Nephron (organoid): ENCODE results near the gene GAST.

Experiments
- H3K27ac Mint-ChIP-seq, 3 experiments: 2 replicates each; pipeline ENCODE4 v1.8.0; 2020; ENCODE audit warnings: mixed read lengths in 3 of 3, mild to moderate bottlenecking in 2 of 3, moderate library complexity in 1 of 3
- H3K27me3 Mint-ChIP-seq: 2 replicates; pipeline ENCODE4 v1.8.0; 2021; ENCODE audit warnings: low read depth, mild to moderate bottlenecking, moderate library complexity, mixed read lengths
- H3K36me3 Mint-ChIP-seq: 2 replicates; pipeline ENCODE4 v1.8.0; 2020; ENCODE audit warnings: low read depth, mixed read lengths
- H3K4me1 Mint-ChIP-seq: 2 replicates; pipeline ENCODE4 v1.8.0; 2020; ENCODE audit warnings: mixed read lengths
- H3K4me3 Mint-ChIP-seq, 3 experiments: 2 replicates each; pipeline ENCODE4 v1.8.0; 2020; ENCODE audit warnings: mild to moderate bottlenecking in 3 of 3, mixed read lengths in 3 of 3, moderate library complexity in 2 of 3
- H3K9me3 Mint-ChIP-seq: 2 replicates; pipeline ENCODE4 v1.8.0; 2020; ENCODE audit warnings: mixed read lengths
- TF ChIP-seq, protein P1 (sequence below), 3 experiments: fragments of 200-600 bp; sonication (generic); IDR thresholded peaks; one replicate each; pipeline ENCODE4 v1.5.0; 2021; ENCODE audit warnings: antibody characterized with exemption in 3 of 3; ENCODE audit not compliant: unreplicated experiment in 3 of 3

The GAST gene

DNA sequence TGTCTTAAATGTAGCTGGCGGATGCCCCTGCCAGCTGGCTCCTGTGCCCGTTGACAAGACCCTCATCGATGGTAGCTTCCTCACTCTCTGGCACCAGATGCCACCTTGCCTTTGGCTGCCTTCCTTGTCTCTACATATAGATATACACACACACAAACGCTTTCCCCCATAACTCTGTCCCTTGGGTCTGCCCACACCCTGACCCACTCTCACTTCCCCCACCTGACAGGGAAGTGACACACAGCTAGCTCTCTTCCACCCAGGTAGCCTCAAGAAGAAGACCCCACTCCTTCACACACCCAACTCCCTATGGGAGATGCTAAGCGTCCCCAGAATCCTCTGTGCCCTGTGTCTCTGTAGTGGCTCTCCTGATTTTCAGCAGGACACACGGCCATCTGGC lies 48.7 kb downstream of the GAST start:
- H3K27ac Mint-ChIP-seq: no peak overlapping the region
- H3K27me3 Mint-ChIP-seq: no peaks in the 10 kb centered on the region
- TF ChIP-seq, protein P1, sequence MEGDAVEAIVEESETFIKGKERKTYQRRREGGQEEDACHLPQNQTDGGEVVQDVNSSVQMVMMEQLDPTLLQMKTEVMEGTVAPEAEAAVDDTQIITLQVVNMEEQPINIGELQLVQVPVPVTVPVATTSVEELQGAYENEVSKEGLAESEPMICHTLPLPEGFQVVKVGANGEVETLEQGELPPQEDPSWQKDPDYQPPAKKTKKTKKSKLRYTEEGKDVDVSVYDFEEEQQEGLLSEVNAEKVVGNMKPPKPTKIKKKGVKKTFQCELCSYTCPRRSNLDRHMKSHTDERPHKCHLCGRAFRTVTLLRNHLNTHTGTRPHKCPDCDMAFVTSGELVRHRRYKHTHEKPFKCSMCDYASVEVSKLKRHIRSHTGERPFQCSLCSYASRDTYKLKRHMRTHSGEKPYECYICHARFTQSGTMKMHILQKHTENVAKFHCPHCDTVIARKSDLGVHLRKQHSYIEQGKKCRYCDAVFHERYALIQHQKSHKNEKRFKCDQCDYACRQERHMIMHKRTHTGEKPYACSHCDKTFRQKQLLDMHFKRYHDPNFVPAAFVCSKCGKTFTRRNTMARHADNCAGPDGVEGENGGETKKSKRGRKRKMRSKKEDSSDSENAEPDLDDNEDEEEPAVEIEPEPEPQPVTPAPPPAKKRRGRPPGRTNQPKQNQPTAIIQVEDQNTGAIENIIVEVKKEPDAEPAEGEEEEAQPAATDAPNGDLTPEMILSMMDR (IDR thresholded peaks at IDR 0.05; ENCODE audit: unreplicated experiment in 3 of 3): no peak
- H3K4me1 Mint-ChIP-seq: no peaks in the 10 kb centered on the region
- H3K9me3 Mint-ChIP-seq: no peaks in the 10 kb centered on the region
- H3K36me3 Mint-ChIP-seq: peaks cover 76% of the 10 kb centered on the region
- no peak overlapping the region for H3K4me3 Mint-ChIP-seq

DNA sequence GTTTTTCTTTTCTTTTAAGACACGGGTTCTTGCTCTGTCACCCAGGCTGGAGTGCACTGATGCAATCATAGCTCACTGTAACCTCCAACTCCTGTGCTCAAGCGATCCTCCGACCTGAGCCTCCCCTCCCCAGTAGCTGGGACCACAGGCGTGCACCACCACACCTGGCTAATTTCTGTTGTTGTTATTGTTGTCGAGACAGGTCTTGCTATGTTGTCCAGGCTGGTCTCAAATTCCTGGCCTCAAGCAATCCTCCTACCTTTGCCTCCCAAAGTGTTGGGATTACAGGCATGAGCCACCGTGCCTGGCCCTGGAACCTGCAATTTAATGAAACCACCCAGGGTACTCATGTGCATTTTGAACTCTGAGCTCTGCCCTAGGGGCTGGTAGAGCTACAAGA lies 50.3 kb downstream of the GAST start:
- Mint-ChIP-seq H3K4me3 (no peak overlapping the region), H3K27me3 (no peaks in the 10 kb centered on the region), H3K4me1 (no peaks in the 10 kb centered on the region), H3K9me3 (no peaks in the 10 kb centered on the region), H3K27ac (no peak overlapping the region), H3K36me3 (peaks cover 76% of the 10 kb centered on the region)
- TF ChIP-seq, protein P1 (IDR thresholded peaks at IDR 0.05; ENCODE audit: unreplicated experiment in 3 of 3): no peak

DNA sequence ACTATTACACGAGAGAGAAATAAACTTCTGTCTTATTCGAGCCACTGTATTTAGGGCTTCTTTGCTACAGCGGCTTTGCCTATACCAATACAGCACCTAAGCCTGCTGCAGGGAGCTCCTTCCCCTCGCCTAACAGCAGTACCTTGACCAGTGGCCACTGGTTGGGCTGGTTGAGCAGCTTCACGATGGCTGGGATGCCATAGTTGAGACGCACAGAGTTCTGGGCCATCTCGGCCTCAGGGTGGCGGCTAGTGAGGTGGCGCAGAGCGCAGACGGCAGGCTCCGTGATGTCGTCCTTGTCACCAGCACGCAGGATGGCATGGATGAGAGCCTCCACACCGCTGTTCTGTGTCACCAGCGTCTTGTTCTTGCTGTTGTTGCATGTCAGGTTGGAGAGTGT lies 50.7 kb downstream of the GAST start:
- Mint-ChIP-seq H3K4me1 (no peaks in the 10 kb centered on the region), H3K27me3 (no peaks in the 10 kb centered on the region), H3K4me3 (no peak overlapping the region), H3K36me3 (peaks cover 76% of the 10 kb centered on the region), H3K27ac (no peak overlapping the region), H3K9me3 (no peaks in the 10 kb centered on the region)
- TF ChIP-seq, protein P1 (IDR thresholded peaks at IDR 0.05; ENCODE audit: unreplicated experiment in 3 of 3): no peak

DNA sequence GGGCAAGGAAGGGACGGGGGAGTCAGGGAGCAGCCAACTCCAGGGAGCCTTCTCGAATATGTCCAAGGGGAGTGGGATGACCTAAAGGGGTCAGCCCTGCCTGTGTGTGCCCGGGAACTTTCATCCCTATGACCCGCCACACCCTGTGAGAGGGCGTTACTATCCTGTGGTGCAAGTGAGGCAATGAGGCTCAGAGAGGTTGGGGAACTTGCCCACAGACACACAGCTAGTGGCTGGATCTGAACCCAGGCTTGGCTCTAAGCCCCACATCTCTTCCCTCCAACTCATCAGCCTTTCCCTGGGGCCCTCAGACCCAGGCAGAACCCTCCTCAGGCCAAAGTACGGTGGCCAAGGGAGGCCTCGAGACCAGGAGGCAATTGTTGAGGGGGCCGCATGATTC lies 51.2 kb downstream of the GAST start:
- TF ChIP-seq, protein P1 (IDR thresholded peaks at IDR 0.05; ENCODE audit: unreplicated experiment in 3 of 3): no peak

More for the DNA sequence above, 51.2 kb downstream of the GAST start:
- no peaks in the 10 kb centered on the region for H3K9me3 Mint-ChIP-seq
- no peaks in the 10 kb centered on the region for H3K4me1 Mint-ChIP-seq
- no peaks in the 10 kb centered on the region for H3K27me3 Mint-ChIP-seq
- no peak overlapping the region for H3K27ac Mint-ChIP-seq
- H3K36me3 Mint-ChIP-seq: peaks cover 73% of the 10 kb centered on the region
- H3K4me3 Mint-ChIP-seq: no peak overlapping the region
